Right cardiac atrium (tissue), 5 donors: ENCODE data around the gene HABP2. TPM values are rescaled to one million over a fixed set of nuclear protein-coding genes. Genes with fewer than 3 reads are reported as not detected.

Experiments
- ATAC-seq, 2 donors: fragments of 200-7000 bp; cut with Tn5 transposase; one replicate each; pipeline versions ENCODE4 v1.8.0 to v1.9.1; 2020; ENCODE audit warnings: moderate library complexity in 2 of 2, mild to moderate bottlenecking in 1 of 2
- DNase-seq, 3 donors: peaks; one replicate each; pipeline ENCODE4 v3.0.0-alpha.2; 2020
- H3K27ac ChIP-seq: one replicate; pipeline ENCODE4 v1.5.1; 2013; ENCODE audit warnings: mild to moderate bottlenecking, low read length, control low read depth, moderate library complexity
- H3K27me3 ChIP-seq: one replicate; pipeline ENCODE4 v1.6.1; 2013; ENCODE audit not compliant: control insufficient read depth, insufficient read depth
- H3K4me1 ChIP-seq: one replicate; pipeline ENCODE4 v1.6.1; 2013; ENCODE audit warnings: low read length; ENCODE audit not compliant: control insufficient read depth, insufficient read depth
- H3K4me3 ChIP-seq: one replicate; pipeline ENCODE4 v1.5.1; 2013; ENCODE audit warnings: low read length, control low read depth
- H3K9me3 ChIP-seq: one replicate; pipeline ENCODE4 v1.6.1; 2013; ENCODE audit warnings: low read length; ENCODE audit not compliant: control insufficient read depth
- WGBS: extraction: QIAGEN DNeasy Blood & Tissue Kit; methylation state at CpG from one replicate; pipeline ENCODE4 v1.1.7; 2013; 5-methylcytosine and 5-hydroxymethylcytosine counted together
- intact Hi-C, 4 donors: fragments of 100-400 bp; cut with DNase I; formaldehyde crosslinking; loops; one replicate each; pipeline versions ENCODE4 v1.11.0 to v1.14.0; 2022 to 2023
- polyA plus RNA-seq: library from polyadenylated mRNA; stranded (reverse); fragments of 200-250 nt; gene quantifications from one replicate; pipeline ENCODE4 v1.2.3, GENCODE V29; 2013
- total RNA-seq, 4 donors: library from RNA; stranded (reverse); fragmentation: NEBNext Ultra II Directional; extraction: Animal tissue kit (Norgen Biotek cat#: 25700); gene quantifications; one replicate each; pipeline ENCODE4 v1.2.1, GENCODE V29; 2021
- donor health status: healthy with polysubstance abuse.
- donor health status: DM: no; HTN: yes; CAD: no.
- donor health status: DM: no; HTN: no; CAD: no.
- donor health status: DM: no; HTN: yes; CAD: no; lungs with severe emphysema.
- donor health status: DM: yes; HTN: yes; CAD: no.

The HABP2 gene
- total and polyA plus RNA-seq, 5 donors = 0.07 to 0.09 TPM; not detected in 3

DNA sequence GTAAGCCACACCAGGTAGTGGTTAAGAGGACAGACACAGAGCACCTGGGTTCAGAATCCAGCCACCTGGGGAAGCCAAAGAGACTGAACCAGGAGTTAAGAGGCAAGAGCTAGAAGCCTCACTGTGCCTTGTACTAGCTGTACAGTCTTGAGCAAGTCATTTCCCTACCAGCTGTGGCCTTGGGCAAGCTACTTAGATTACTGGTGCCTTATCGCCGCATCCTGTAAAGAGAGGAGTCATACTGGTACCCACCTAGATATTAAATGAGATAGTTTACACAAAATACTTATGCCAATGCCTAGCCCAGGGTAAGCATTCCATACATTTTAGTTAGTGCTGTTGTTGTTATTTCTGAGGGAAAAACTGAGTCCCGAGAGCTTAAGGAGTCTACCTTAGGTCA lies 47.7 kb downstream of the HABP2 start:
- WGBS = 93% methylated on average over 3 of the region's 3 CpGs
- no peak for DNase-seq
- H3K4me1 ChIP-seq = no peaks in the 10 kb centered on the region
- H3K27ac ChIP-seq = no peak overlapping the region
- H3K9me3 ChIP-seq = no peaks in the 10 kb centered on the region
- no peaks in the 10 kb centered on the region for H3K27me3 ChIP-seq
- intact Hi-C loops = no loop called here
- no peak for ATAC-seq
- no peak overlapping the region for H3K4me3 ChIP-seq

DNA sequence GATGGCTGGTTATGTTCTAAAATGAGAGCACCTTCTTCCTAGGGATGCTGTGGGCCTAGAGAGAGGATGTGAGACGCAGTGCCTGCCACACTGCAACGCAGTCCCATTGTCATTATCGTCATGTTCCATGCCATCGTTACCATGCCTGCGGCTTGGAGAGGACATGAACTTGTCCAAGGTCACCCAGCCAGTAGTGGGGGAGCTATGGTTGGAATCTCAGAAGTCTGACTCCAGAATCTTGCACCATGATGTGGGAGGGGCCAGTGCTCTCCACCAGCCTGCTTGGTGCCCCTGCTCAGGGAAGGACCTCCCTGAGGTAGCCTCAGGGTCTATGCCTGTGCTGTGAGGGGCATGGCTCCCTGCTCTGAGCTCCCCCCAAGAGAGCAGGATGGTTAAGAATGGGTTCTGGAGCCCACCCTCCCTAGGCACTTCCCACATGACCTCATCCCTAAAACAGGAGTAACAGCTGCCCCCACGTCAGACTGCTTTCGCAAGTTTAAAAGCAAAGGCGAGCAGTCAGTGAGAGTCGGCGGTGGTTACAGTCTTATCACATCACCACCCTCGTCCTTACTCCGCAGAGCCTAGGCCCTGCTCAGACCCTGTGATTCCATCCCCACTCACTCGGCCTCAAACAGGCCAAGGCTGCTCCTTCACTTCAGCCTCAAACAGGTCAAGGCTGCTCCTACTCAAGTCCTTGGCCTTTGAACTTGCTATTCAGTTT lies 50.4 kb downstream of the HABP2 start:
- Histone ChIP-seq H3K27me3 (no peaks in the 10 kb centered on the region), H3K4me3 (no peak overlapping the region), H3K4me1 (no peaks in the 10 kb centered on the region), H3K27ac (no peak overlapping the region), H3K9me3 (no peaks in the 10 kb centered on the region)
- DNase-seq (no peak), ATAC-seq (peak; percentile 20 to 39)
- intact Hi-C loops = no loop called here
- 80% methylated on average over 13 of the region's 13 CpGs for WGBS

DNA sequence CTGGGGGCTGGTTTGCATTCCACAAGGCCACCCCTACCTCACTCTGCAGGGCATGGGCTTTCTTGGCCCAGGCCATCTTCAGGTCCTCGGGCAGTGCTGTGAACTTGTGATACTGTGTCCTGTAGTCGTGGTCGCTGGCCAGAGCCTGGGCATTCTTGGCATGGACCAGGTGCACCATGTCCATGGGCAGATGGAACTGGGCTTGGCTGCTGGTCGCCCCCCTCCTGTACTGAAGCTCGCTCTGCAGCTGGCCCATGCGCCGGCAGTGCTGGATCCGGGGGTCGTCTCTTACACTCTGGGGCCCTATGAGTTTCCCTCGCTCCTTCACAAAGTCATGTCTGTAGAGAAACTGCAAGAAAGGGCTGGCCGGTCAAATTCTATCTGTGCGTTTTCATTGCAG lies 51.7 kb downstream of the HABP2 start:
- no peak overlapping the region for H3K4me3 ChIP-seq
- H3K27me3 ChIP-seq = no peaks in the 10 kb centered on the region
- intact Hi-C loops = no loop called here
- peak in 1 of 2 donors; percentile 42 for ATAC-seq
- DNase-seq = no peak
- H3K4me1 ChIP-seq = no peaks in the 10 kb centered on the region
- no peaks in the 10 kb centered on the region for H3K9me3 ChIP-seq
- H3K27ac ChIP-seq = peak overlapping the region; percentile 6
- 86% methylated on average over 12 of the region's 12 CpGs for WGBS

- peak in 1 of 2 donors; percentile 34 for ATAC-seq
- intact Hi-C loops = no loop called here
These were observed 52.6 kb downstream of the HABP2 start for GRCh38 chr10:113605268-113605978.

DNA sequence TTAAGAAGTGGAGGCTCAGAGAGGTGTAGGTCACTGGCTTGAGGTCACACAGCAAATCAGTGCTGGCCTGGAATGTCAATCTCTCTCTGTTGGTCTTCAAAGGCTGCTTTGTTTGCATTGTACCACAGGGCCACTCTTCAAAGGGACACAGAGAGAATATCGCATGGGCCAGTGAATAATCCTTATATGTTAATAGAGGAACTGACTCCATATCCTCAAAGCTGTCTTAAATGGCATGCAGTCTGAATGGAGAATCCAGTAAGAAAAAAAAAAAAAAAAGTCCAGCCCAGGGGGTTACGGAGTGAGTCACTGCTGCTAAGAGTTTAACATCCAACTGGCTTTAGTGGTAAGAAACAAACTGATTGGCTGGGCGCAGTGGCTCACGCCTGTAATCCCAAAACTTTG lies 56.9 kb downstream of the HABP2 start:
- no peak overlapping the region for H3K4me3 ChIP-seq
- no peak overlapping the region for H3K27ac ChIP-seq
- no peaks in the 10 kb centered on the region for H3K27me3 ChIP-seq
- ATAC-seq = no peak
- H3K4me1 ChIP-seq = peaks cover 9% of the 10 kb centered on the region
- DNase-seq = no peak
- 60% methylated on average over 4 of the region's 4 CpGs for WGBS
- intact Hi-C loops = no loop called here
- no peaks in the 10 kb centered on the region for H3K9me3 ChIP-seq

More at GRCh38 chr10:113605268-113605978, 52.6 kb downstream of the HABP2 start:
- H3K4me3 ChIP-seq = no peak overlapping the region
- H3K9me3 ChIP-seq = no peaks in the 10 kb centered on the region
- WGBS = 56% methylated on average over 13 of the region's 13 CpGs
- DNase-seq = no peak
- no peaks in the 10 kb centered on the region for H3K4me1 ChIP-seq
- no peaks in the 10 kb centered on the region for H3K27me3 ChIP-seq
- no peak overlapping the region for H3K27ac ChIP-seq

- Histone ChIP-seq H3K27ac (peak overlapping the region; percentile 0), H3K4me1 (peaks cover 9% of the 10 kb centered on the region), H3K9me3 (no peaks in the 10 kb centered on the region), H3K4me3 (no peak overlapping the region), H3K27me3 (no peaks in the 10 kb centered on the region)
- intact Hi-C loops = no loop called here
- ATAC-seq (peak; percentile 9 to 30), DNase-seq (peak in 1 of 3 donors; percentile 60)
- WGBS = 39% methylated on average over 26 of the region's 26 CpGs
These were observed 58.1 kb downstream of the HABP2 start for GRCh38 chr10:113610631-113611601.

- no peaks in the 10 kb centered on the region for H3K9me3 ChIP-seq
- H3K27ac ChIP-seq = peak overlapping the region; percentile 31
- H3K4me3 ChIP-seq = no peak overlapping the region
- peak in 2 of 3 donors; percentile 62 to 72 for DNase-seq
- H3K27me3 ChIP-seq = no peaks in the 10 kb centered on the region
- intact Hi-C loops = no loop called here
- 58% methylated on average over 3 of the region's 3 CpGs for WGBS
- peak; percentile 43 to 58 for ATAC-seq
- peaks cover 9% of the 10 kb centered on the region for H3K4me1 ChIP-seq
These were observed 59.3 kb downstream of the HABP2 start for GRCh38 chr10:113612154-113612553.

GRCh38 chr10:113613427-113613826 lies 60.6 kb downstream of the HABP2 start:
- DNase-seq (no peak), ATAC-seq (no peak)
- H3K4me3 ChIP-seq = no peak overlapping the region
- no peaks in the 10 kb centered on the region for H3K27me3 ChIP-seq
- no peaks in the 10 kb centered on the region for H3K9me3 ChIP-seq
- 82% methylated on average over 2 of the region's 2 CpGs for WGBS
- no peak overlapping the region for H3K27ac ChIP-seq
- H3K4me1 ChIP-seq = peaks cover 9% of the 10 kb centered on the region
- intact Hi-C loops = no loop called here

GRCh38 chr10:113613977-113614690 lies 61.3 kb downstream of the HABP2 start:
- no peaks in the 10 kb centered on the region for H3K9me3 ChIP-seq
- WGBS = 63% methylated on average over 15 of the region's 15 CpGs
- no peak overlapping the region for H3K4me3 ChIP-seq
- H3K27ac ChIP-seq = no peak overlapping the region
- no peaks in the 10 kb centered on the region for H3K27me3 ChIP-seq
- peaks cover 9% of the 10 kb centered on the region for H3K4me1 ChIP-seq
- intact Hi-C loops = no loop called here
- DNase-seq = no peak
- no peak for ATAC-seq

- ATAC-seq = no peak
- intact Hi-C loops = no loop called here
- H3K4me1 ChIP-seq = peaks cover 9% of the 10 kb centered on the region
These were observed 63.6 kb downstream of the HABP2 start for GRCh38 chr10:113616244-113617074.

More at GRCh38 chr10:113616244-113617074, 63.6 kb downstream of the HABP2 start:
- H3K4me3 ChIP-seq = no peak overlapping the region
- no peaks in the 10 kb centered on the region for H3K9me3 ChIP-seq
- 25% methylated on average over 5 of the region's 5 CpGs for WGBS
- H3K27me3 ChIP-seq = no peaks in the 10 kb centered on the region
- no peak for DNase-seq
- H3K27ac ChIP-seq = no peak overlapping the region
